B cell (primary cell): ENCODE results near the gene B4GALNT1.
"Not testable (repeated sequence)": the region's sequence is repeated elsewhere in the genome, so short reads cannot be mapped to it uniquely, and the experiment has no call there.

Experiments
- CTCF ChIP-seq: fragments of 200-600 bp; IDR thresholded peaks from one replicate; pipeline ENCODE4 v1.8.0; 2022; ENCODE audit warnings: antibody characterized with exemption, mild to moderate bottlenecking
- EZH2 ChIP-seq: IDR thresholded peaks from 2 replicates; pipeline ENCODE4 v1.6.1; 2012; ENCODE audit warnings: borderline replicate concordance, low read depth, mild to moderate bottlenecking, moderate library complexity, low read length; ENCODE audit not compliant: insufficient read depth, poor library complexity, severe bottlenecking

GRCh38 chr12:57646659-57647049, 13.7 kb upstream of the B4GALNT1 start:
- not testable (repeated sequence) for TF ChIP-seq CTCF, EZH2
